H9 (cell line): ENCODE data around the gene RBM23. TPM values are rescaled to one million over a fixed set of nuclear protein-coding genes. Genes with fewer than 3 reads are reported as not detected.

ENCODE experiments used
- DNase-seq: peaks from one replicate; pipeline ENCODE4 v3.0.0-alpha.2; 2017
- H2AFZ ChIP-seq: one replicate; pipeline ENCODE4 v1.6.1; 2013; ENCODE audit warnings: mild to moderate bottlenecking, low read length, control low read depth, moderate library complexity
- H2AK5ac ChIP-seq: 2 replicates; pipeline ENCODE4 v1.6.1; 2013; ENCODE audit warnings: low read length, control low read depth, mixed read lengths; ENCODE audit not compliant: insufficient read length
- H2BK120ac ChIP-seq: one replicate; pipeline ENCODE4 v1.6.1; 2013; ENCODE audit warnings: low read depth, mild to moderate bottlenecking, low read length, control low read depth, inconsistent platforms; ENCODE audit not compliant: poor library complexity, severe bottlenecking
- H2BK12ac ChIP-seq: 2 replicates; pipeline ENCODE4 v1.6.1; 2013; ENCODE audit warnings: low read length, control low read depth, mixed read lengths, low read depth; ENCODE audit not compliant: insufficient read length
- H2BK15ac ChIP-seq: 2 replicates; pipeline ENCODE4 v1.6.1; 2013; ENCODE audit warnings: low read depth, low read length, control low read depth
- H2BK20ac ChIP-seq: one replicate; pipeline ENCODE4 v1.6.1; 2013; ENCODE audit warnings: low read depth, mild to moderate bottlenecking, low read length, control low read depth, inconsistent platforms; ENCODE audit not compliant: poor library complexity, severe bottlenecking
- H2BK5ac ChIP-seq: 2 replicates; pipeline ENCODE4 v1.6.1; 2013; ENCODE audit warnings: low read length, control low read depth, mixed read lengths; ENCODE audit not compliant: insufficient read length
- H3K14ac ChIP-seq: 2 replicates; pipeline ENCODE4 v1.6.1; 2013; ENCODE audit warnings: low read length, control low read depth; ENCODE audit not compliant: insufficient read depth
- H3K18ac ChIP-seq: 2 replicates; pipeline ENCODE4 v1.6.1; 2013; ENCODE audit warnings: low read depth, mild to moderate bottlenecking, mixed read lengths, low read length, control low read depth; ENCODE audit not compliant: insufficient read length
- H3K23ac ChIP-seq: 2 replicates; pipeline ENCODE4 v1.6.1; 2013; ENCODE audit warnings: low read length, control low read depth, mixed read lengths, low read depth; ENCODE audit not compliant: insufficient read length
- H3K23me2 ChIP-seq: 2 replicates; pipeline ENCODE4 v1.6.1; 2013; ENCODE audit warnings: low read depth, mild to moderate bottlenecking, mixed read lengths, low read length, control low read depth; ENCODE audit not compliant: insufficient read length, poor library complexity, severe bottlenecking
- H3K27ac ChIP-seq: 2 replicates; pipeline ENCODE4 v1.5.1; 2013; ENCODE audit warnings: low read length, control low read depth, mixed read lengths, low read depth; ENCODE audit not compliant: insufficient read length
- H3K27me3 ChIP-seq: 2 replicates; pipeline ENCODE4 v1.6.1; 2013; ENCODE audit warnings: low read length, control low read depth, inconsistent platforms; ENCODE audit not compliant: insufficient read depth
- H3K4ac ChIP-seq: 2 replicates; pipeline ENCODE4 v1.6.1; 2013; ENCODE audit warnings: low read depth, mild to moderate bottlenecking, control low read depth, inconsistent platforms, low read length, moderate library complexity
- H3K4me1 ChIP-seq: 2 replicates; pipeline ENCODE4 v1.6.1; 2013; ENCODE audit warnings: low read length, control low read depth, inconsistent platforms; ENCODE audit not compliant: insufficient read depth
- H3K4me2 ChIP-seq: 2 replicates; pipeline ENCODE4 v1.6.1; 2013; ENCODE audit warnings: low read length, control low read depth, mixed read lengths; ENCODE audit not compliant: insufficient read length, insufficient read depth
- H3K56ac ChIP-seq: 2 replicates; pipeline ENCODE4 v1.6.1; 2013; ENCODE audit warnings: low read depth, mild to moderate bottlenecking, mixed read lengths, low read length, control low read depth; ENCODE audit not compliant: insufficient read length
- H3K79me1 ChIP-seq: 2 replicates; pipeline ENCODE4 v1.6.1; 2013; ENCODE audit warnings: low read depth, mild to moderate bottlenecking, moderate library complexity, low read length, control low read depth, inconsistent platforms; ENCODE audit not compliant: insufficient read depth, poor library complexity, severe bottlenecking
- H3K79me2 ChIP-seq: 2 replicates; pipeline ENCODE4 v1.6.1; 2013; ENCODE audit warnings: low read length, control low read depth, inconsistent platforms; ENCODE audit not compliant: insufficient read depth
- H3K9ac ChIP-seq: 2 replicates; pipeline ENCODE4 v1.6.1; 2013; ENCODE audit warnings: low read length, control low read depth, mixed read lengths; ENCODE audit not compliant: insufficient read length; ENCODE audit errors: extremely low read depth
- H3K9me3 ChIP-seq: one replicate; pipeline ENCODE4 v1.6.1; 2013; ENCODE audit warnings: low read depth, low read length, inconsistent platforms; ENCODE audit not compliant: control insufficient read depth
- H3T11ph ChIP-seq: one replicate; pipeline ENCODE4 v1.6.1; 2013; ENCODE audit warnings: mild to moderate bottlenecking, low read length, control low read depth, inconsistent platforms
- H4K20me1 ChIP-seq: one replicate; pipeline ENCODE4 v1.6.1; 2013; ENCODE audit not compliant: control insufficient read depth, insufficient read length, insufficient read depth
- H4K5ac ChIP-seq: 2 replicates; pipeline ENCODE4 v1.6.1; 2013; ENCODE audit warnings: low read depth, mild to moderate bottlenecking, mixed read lengths, low read length, control low read depth; ENCODE audit not compliant: insufficient read length
- H4K8ac ChIP-seq: replicated peaks from 2 replicates; pipeline ENCODE4 v1.6.1; 2013; ENCODE audit warnings: low read length, control low read depth, mixed read lengths, low read depth; ENCODE audit not compliant: insufficient read length
- H4K91ac ChIP-seq: 2 replicates; pipeline ENCODE4 v1.6.1; 2013; ENCODE audit warnings: low read depth, mild to moderate bottlenecking, moderate library complexity, mixed read lengths, low read length, control low read depth; ENCODE audit not compliant: insufficient read length
- H3K27ac Mint-ChIP-seq, 3 experiments: 2 replicates in 2 of 3; 3 replicates in 1 of 3; pipeline ENCODE4 v1.8.0; 2020 to 2021; ENCODE audit warnings: mixed read lengths in 3 of 3, mild to moderate bottlenecking in 1 of 3, moderate library complexity in 1 of 3
- H3K27me3 Mint-ChIP-seq: 2 replicates; pipeline ENCODE4 v1.8.0; 2021; ENCODE audit warnings: low read depth, mild to moderate bottlenecking, moderate library complexity, mixed read lengths
- H3K36me3 Mint-ChIP-seq, 3 experiments: 2 replicates in 2 of 3; 3 replicates in 1 of 3; pipeline ENCODE4 v1.8.0; 2020 to 2021; ENCODE audit warnings: low read depth in 3 of 3, mixed read lengths in 3 of 3; ENCODE audit not compliant: insufficient read depth in 1 of 3
- H3K4me1 Mint-ChIP-seq, 2 experiments: 2 replicates each; pipeline ENCODE4 v1.8.0; 2020; ENCODE audit warnings: mixed read lengths in 2 of 2
- H3K4me3 Mint-ChIP-seq, 2 experiments: 2 replicates in 1 of 2; 3 replicates in 1 of 2; pipeline ENCODE4 v1.8.0; 2020 to 2021; ENCODE audit warnings: mild to moderate bottlenecking in 2 of 2, mixed read lengths in 2 of 2, moderate library complexity in 1 of 2
- H3K9me3 Mint-ChIP-seq, 2 experiments: 2 replicates in 1 of 2; 3 replicates in 1 of 2; pipeline ENCODE4 v1.8.0; 2020; ENCODE audit warnings: mild to moderate bottlenecking in 2 of 2, mixed read lengths in 2 of 2, moderate library complexity in 1 of 2
- CTCF ChIP-seq: fragments of 200-600 bp; sonication (generic); conservative IDR thresholded peaks from 3 replicates; pipeline ENCODE4 v1.8.0; 2021; ENCODE audit warnings: antibody characterized with exemption, mild to moderate bottlenecking
- WGBS: extraction: QIAGEN DNeasy Blood & Tissue Kit; methylation state at CpG from one replicate; pipeline ENCODE4 v1.1.7; 2013; ENCODE audit warnings: missing lambda C conversion rate, low lambda C conversion rate, mixed read lengths; ENCODE audit not compliant: insufficient read length; ENCODE audit errors: extremely low coverage; 5-methylcytosine and 5-hydroxymethylcytosine counted together
- total RNA-seq: library from RNA; stranded (reverse); gene quantifications from 2 replicates; pipeline ENCODE4 v1.2.1, GENCODE V29; 2021

The RBM23 gene
- total RNA-seq, 1 experiment from 2014 or later = 79.0 TPM

GRCh38 chr14:22955702-22956569 lies 37.0 kb upstream of the RBM23 start:
- Histone ChIP-seq H3K79me2 (no peaks in the 10 kb centered on the region; the same call in 1 of the 2 replicates), H3K14ac (no peak overlapping the region), H3T11ph (no peak overlapping the region), H3K9ac (peak overlapping the region; percentile 71), H3K18ac (no peak overlapping the region), H3K4me1 (0 out of 2 replicates have a peak, but pooled peaks cover 2% of the 10 kb centered on the region), H3K56ac (no peak overlapping the region), H2AK5ac (no peak overlapping the region), H2BK5ac (no peak overlapping the region), H3K27me3 (no peaks in the 10 kb centered on the region), H2AFZ (no peak overlapping the region), H2BK12ac (no peak overlapping the region), H3K4ac (no peak overlapping the region), H4K20me1 (no peaks in the 10 kb centered on the region), H4K5ac (no peak overlapping the region), H3K23me2 (peaks cover 3% of the 10 kb centered on the region), H4K8ac (no peak overlapping the region), H2BK20ac (no peak overlapping the region), H3K9me3 (no peaks in the 10 kb centered on the region), H3K23ac (no peak overlapping the region), H3K27ac (no peak overlapping the region), H2BK120ac (no peak overlapping the region), H3K79me1 (no peaks in the 10 kb centered on the region), H2BK15ac (no peak overlapping the region), H3K4me2 (peak overlapping the region; percentile 78), H4K91ac (no peak overlapping the region)
- Mint-ChIP-seq H3K27me3 (peaks cover 3% of the 10 kb centered on the region; the same call in 1 of the 2 replicates), H3K27ac (peak overlapping the region; percentile 93 to 97 (median 97); a peak in 5 of 7 replicates), H3K9me3 (no peaks in the 10 kb centered on the region), H3K36me3 (peaks cover 16 to 33% (median 29%) of the 10 kb centered on the region in 3 experiments; a peak in 6 of 7 replicates), H3K4me1 (peaks cover 15 to 17% of the 10 kb centered on the region in 2 experiments), H3K4me3 (peak overlapping the region; percentile 89 to 94)
- no peak for TF ChIP-seq CTCF
- WGBS = no CpG with 5 or more reads among the region's 19 CpGs
- DNase-seq = no peak
